Lung (tissue), 12 donors: ENCODE results near the gene HAUS8. TPM values are rescaled to one million over a fixed set of nuclear protein-coding genes. Genes with fewer than 3 reads are reported as not detected.
"Not testable (repeated sequence)": the region's sequence is repeated elsewhere in the genome, so short reads cannot be mapped to it uniquely, and the experiment has no call there.

Experiments
- ATAC-seq: fragments of 200-7000 bp; cut with Tn5 transposase; one replicate; pipeline ENCODE4 v1.9.1; 2020; ENCODE audit warnings: moderate number of reproducible peaks; ENCODE audit not compliant: insufficient read depth, low FRiP score
- DNase-seq, 3 donors: peaks; one replicate each; pipeline ENCODE4 v3.0.0-alpha.2; 2013 to 2017
- H3K27ac ChIP-seq, 2 donors: one replicate each; pipeline ENCODE4 v1.5.1; 2013; ENCODE audit warnings: mild to moderate bottlenecking in 2 of 2, moderate library complexity in 2 of 2, control low read depth in 1 of 2, inconsistent platforms in 1 of 2, low read depth in 1 of 2, low read length in 1 of 2
- H3K27me3 ChIP-seq, 3 donors: one replicate each; pipeline ENCODE4 v1.5.1; 2013; ENCODE audit warnings: low read length in 2 of 3; ENCODE audit not compliant: control insufficient read depth in 3 of 3, insufficient read depth in 3 of 3
- H3K36me3 ChIP-seq, 4 donors: one replicate each; pipeline ENCODE4 v1.5.1; 2013; ENCODE audit warnings: low read length in 4 of 4, mild to moderate bottlenecking in 1 of 4, moderate library complexity in 1 of 4; ENCODE audit not compliant: control insufficient read depth in 4 of 4, insufficient read depth in 4 of 4
- H3K4me1 ChIP-seq, 5 donors: one replicate each; pipeline ENCODE4 v1.5.1; 2013; ENCODE audit warnings: low read length in 5 of 5, mild to moderate bottlenecking in 2 of 5, moderate library complexity in 1 of 5; ENCODE audit not compliant: control insufficient read depth in 5 of 5, insufficient read depth in 5 of 5
- H3K4me3 ChIP-seq: one replicate; pipeline ENCODE4 v1.5.1; 2013; ENCODE audit warnings: mild to moderate bottlenecking, control low read depth, moderate library complexity
- H3K9ac ChIP-seq, 2 donors: one replicate each; pipeline ENCODE4 v1.5.1; 2013; ENCODE audit warnings: low read length in 2 of 2, control low read depth in 1 of 2; ENCODE audit not compliant: insufficient read depth in 1 of 2
- H3K9me3 ChIP-seq, 4 donors: one replicate each; pipeline ENCODE4 v1.5.1; 2013; ENCODE audit warnings: low read length in 3 of 4, mild to moderate bottlenecking in 1 of 4, moderate library complexity in 1 of 4; ENCODE audit not compliant: control insufficient read depth in 4 of 4, insufficient read depth in 3 of 4
- WGBS, 2 donors: extraction: QIAGEN DNeasy Blood & Tissue Kit; methylation state at CpG; one replicate each; pipeline ENCODE4 v1.1.7; 2013; 5-methylcytosine and 5-hydroxymethylcytosine counted together
- polyA plus RNA-seq, 2 donors: library from polyadenylated mRNA; stranded (reverse); fragments of 200-250 nt; gene quantifications; one replicate each; pipeline ENCODE4 v1.2.1, GENCODE V29; 2013
- total RNA-seq, 2 donors: library from RNA; depleted of rRNA in 1 of 2; stranded (reverse); fragments of >200 nt in 1 of 2; gene quantifications; one replicate each; pipeline ENCODE4 v1.2.1, GENCODE V29; 2014 to 2021
- TF ChIP-seq, protein P1 (sequence below): IDR thresholded peaks from 2 replicates; pipeline ENCODE4 v1.5.1; 2012; ENCODE audit warnings: mild to moderate bottlenecking; ENCODE audit errors: control extremely low read depth, extremely low read depth
- donor health status: control.
- donor health status: control.
- donor health status: Bipolar disorder and iron deficiency.
- donor health status: healthy.
- donor health status: DM: yes; HTN: yes; CAD: no.

Gene HAUS8
- total and polyA plus RNA-seq, 4 donors, result 6.1 to 13.8 (median 8.5) TPM

DNA sequence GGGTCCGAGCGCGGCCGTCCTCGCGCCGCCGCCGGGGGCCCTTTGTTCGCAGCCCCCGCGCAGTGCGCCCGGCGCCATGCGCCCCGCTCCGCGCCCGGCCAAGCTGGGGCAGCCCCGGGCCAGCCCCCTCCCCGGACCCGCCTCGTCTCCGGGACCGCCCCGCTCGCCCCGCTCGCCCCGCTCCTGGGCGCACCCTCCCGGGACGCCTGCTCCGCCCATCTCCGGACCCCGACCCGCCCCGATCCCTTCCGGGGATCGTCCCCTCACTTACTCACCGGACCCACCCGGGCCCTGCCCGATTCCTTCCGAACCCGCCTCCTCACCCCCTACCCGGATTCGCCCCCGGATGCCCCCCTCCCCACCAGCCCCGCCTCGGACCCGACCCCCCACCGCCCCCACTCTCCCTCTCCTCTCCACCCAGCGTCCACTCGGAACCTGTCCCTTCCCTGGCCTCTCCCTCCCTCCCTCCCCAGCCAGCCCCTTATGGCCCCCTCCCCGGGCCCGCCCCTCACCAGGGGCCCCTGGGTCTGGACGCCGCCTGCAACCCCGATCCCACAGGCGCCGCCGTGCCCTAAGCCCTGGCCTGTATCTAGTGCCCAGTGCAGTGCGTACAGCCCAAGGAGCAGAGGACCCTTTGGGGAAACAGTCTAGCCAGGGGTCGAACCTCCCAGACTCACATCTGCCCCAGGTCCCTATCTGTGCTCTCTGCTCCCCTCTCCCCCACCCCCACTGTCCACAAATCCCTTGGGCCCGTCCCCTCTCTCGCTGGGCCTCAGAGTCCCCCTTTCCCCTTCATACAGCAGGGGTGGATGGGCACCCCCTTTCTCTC is 48.3 kb downstream of the HAUS8 start, which contains the start of gene CPAMD8:
TSS of gene CPAMD8 (minus strand) at position 105 of the 829 bp plus-strand sequence. CDS start 168 bp downstream, outside the sequence.
- peaks cover 0 to 12% (median 4%) of the 10 kb centered on the region in 5 donors for H3K4me1 ChIP-seq
- DNase-seq (peak; percentile 53 to 72 (median 69)), ATAC-seq (no peak)
- H3K27ac ChIP-seq, result peak within 1 kb of the TSS in 1 of 2 donors; percentile 75
- H3K36me3 ChIP-seq, result peaks cover 0 to 5% (median 0%) of the 10 kb centered on the region in 4 donors
- TF ChIP-seq, protein P1, sequence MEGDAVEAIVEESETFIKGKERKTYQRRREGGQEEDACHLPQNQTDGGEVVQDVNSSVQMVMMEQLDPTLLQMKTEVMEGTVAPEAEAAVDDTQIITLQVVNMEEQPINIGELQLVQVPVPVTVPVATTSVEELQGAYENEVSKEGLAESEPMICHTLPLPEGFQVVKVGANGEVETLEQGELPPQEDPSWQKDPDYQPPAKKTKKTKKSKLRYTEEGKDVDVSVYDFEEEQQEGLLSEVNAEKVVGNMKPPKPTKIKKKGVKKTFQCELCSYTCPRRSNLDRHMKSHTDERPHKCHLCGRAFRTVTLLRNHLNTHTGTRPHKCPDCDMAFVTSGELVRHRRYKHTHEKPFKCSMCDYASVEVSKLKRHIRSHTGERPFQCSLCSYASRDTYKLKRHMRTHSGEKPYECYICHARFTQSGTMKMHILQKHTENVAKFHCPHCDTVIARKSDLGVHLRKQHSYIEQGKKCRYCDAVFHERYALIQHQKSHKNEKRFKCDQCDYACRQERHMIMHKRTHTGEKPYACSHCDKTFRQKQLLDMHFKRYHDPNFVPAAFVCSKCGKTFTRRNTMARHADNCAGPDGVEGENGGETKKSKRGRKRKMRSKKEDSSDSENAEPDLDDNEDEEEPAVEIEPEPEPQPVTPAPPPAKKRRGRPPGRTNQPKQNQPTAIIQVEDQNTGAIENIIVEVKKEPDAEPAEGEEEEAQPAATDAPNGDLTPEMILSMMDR, result no peak
- WGBS, 2 donors, result 14 to 29% methylated on average over 33 to 67 of the region's 67 CpGs
- peaks cover 0 to 15% (median 4%) of the 10 kb centered on the region in 4 donors for H3K9me3 ChIP-seq
- H3K4me3 ChIP-seq, result peak within 1 kb of the TSS; percentile 49
- H3K9ac ChIP-seq, result peak within 1 kb of the TSS in 1 of 2 donors; percentile 54
- H3K27me3 ChIP-seq, result peaks cover 0 to 3% (median 0%) of the 10 kb centered on the region in 3 donors

DNA sequence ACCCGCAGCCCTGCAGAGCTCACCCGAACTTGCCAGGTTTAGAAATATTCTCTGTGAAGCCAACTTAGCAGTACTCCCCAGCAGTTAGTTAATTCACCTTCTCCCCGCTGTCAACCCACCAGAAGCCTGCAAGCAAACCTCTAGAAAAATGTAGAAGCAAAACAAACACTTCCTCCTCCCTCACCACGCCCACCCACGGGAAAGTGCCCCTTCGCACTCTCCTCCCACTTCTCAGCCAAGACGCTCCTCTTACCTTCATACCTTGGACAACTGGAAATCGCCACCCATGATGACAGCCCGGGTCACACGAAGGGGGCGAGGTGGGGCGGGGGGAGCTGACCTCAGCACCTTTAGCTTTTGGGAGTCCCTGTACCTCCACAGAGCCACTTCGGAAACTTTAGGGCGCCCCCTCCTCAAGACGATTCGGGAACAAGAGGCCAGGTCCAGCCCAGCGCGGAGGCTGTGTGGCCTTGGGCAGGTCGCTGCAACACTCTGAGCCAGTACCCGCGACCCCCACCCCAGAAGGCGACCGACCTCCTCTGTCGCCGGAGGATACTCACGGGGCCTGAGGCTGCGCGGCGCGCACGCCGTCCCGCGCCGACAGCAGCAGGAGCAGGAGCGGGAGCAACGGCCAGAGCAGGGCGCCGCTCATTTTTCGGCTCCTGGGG is 49.1 kb downstream of the HAUS8 start:
- Histone ChIP-seq H3K9me3 (peaks cover 0 to 15% (median 4%) of the 10 kb centered on the region in 4 donors), H3K27ac (peak overlapping the region in 1 of 2 donors; percentile 75), H3K9ac (peak overlapping the region in 1 of 2 donors; percentile 54), H3K36me3 (peaks cover 0 to 5% (median 0%) of the 10 kb centered on the region in 4 donors), H3K4me1 (peaks cover 0 to 17% (median 4%) of the 10 kb centered on the region in 5 donors), H3K4me3 (peak overlapping the region; percentile 49), H3K27me3 (peaks cover 0 to 3% (median 0%) of the 10 kb centered on the region in 3 donors)
- DNase-seq (peak; percentile 58 to 72 (median 59)), ATAC-seq (no peak)
- 0 to 1% methylated on average over 34 to 40 of the region's 40 CpGs for WGBS, 2 donors
- TF ChIP-seq, protein P1, result no peak

DNA sequence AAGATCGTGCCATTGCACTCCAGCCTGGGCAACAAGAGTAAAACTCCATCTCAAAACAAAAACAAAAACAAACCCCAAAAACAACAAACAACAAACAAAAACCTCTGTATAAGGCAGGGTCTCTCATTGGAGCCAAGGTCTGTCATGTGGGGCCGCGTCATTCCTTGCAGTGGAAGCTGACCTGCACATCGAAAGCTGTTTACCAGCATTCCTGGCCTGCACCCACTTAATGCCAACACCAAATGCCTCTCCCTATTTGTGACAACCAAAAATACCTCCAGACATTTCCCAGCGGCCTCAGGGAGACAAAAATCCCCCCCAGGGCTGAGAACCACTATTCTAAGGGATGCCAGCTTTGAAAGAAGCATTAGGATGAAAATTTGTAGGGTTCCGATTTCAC is 49.9 kb downstream of the HAUS8 start:
- peak in 1 of 3 donors; percentile 9 for DNase-seq
- Histone ChIP-seq H3K36me3 (peaks cover 0 to 5% (median 0%) of the 10 kb centered on the region in 4 donors), H3K4me3 (no peak overlapping the region), H3K27me3 (peaks cover 0 to 3% (median 0%) of the 10 kb centered on the region in 3 donors), H3K9me3 (peaks cover 0 to 18% (median 4%) of the 10 kb centered on the region in 4 donors), H3K27ac (peak overlapping the region in 1 of 2 donors; percentile 75), H3K9ac (peak overlapping the region in 1 of 2 donors; percentile 54), H3K4me1 (peaks cover 0 to 17% (median 6%) of the 10 kb centered on the region in 5 donors)
- TF ChIP-seq, protein P1, result no peak
- WGBS, 2 donors, result 62 to 86% methylated on average over 6 of the region's 6 CpGs
- ATAC-seq, result no peak

DNA sequence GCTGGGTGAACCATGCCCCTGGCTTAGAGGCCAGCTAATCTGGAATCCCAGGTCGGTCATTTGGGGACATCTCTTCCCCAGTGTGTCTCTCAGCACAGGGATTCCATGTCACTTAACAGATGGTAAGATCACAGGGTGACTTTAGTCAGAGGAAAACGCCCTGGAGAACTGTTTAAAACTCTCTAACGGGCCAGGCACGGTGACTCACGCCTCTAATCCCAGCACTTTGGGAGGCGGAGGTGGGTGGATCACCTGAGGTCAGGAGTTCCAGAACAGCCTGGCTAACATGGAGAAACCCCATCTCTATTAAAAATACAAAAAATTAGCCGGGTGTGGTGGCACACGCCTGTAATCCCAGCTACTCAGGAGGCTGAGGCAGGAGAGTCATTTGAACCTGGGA is 50.3 kb downstream of the HAUS8 start:
- not testable (repeated sequence) for H3K36me3 ChIP-seq, H3K4me3 ChIP-seq, DNase-seq, ATAC-seq, H3K27me3 ChIP-seq, H3K9ac ChIP-seq
- peak overlapping the region in 1 of 2 donors; percentile 63 for H3K27ac ChIP-seq
- H3K9me3 ChIP-seq, result peaks cover 0 to 18% (median 4%) of the 10 kb centered on the region in 4 donors
- peaks cover 0 to 19% (median 7%) of the 10 kb centered on the region in 5 donors for H3K4me1 ChIP-seq
- 68 to 88% methylated on average over 8 of the region's 8 CpGs for WGBS, 2 donors
